ENCODE data around the gene RBFOX2.
"Not testable (repeated sequence)": the region's sequence is repeated elsewhere in the genome, so short reads cannot be mapped to it uniquely, and the experiment has no call there.

The RBFOX2 gene

DNA sequence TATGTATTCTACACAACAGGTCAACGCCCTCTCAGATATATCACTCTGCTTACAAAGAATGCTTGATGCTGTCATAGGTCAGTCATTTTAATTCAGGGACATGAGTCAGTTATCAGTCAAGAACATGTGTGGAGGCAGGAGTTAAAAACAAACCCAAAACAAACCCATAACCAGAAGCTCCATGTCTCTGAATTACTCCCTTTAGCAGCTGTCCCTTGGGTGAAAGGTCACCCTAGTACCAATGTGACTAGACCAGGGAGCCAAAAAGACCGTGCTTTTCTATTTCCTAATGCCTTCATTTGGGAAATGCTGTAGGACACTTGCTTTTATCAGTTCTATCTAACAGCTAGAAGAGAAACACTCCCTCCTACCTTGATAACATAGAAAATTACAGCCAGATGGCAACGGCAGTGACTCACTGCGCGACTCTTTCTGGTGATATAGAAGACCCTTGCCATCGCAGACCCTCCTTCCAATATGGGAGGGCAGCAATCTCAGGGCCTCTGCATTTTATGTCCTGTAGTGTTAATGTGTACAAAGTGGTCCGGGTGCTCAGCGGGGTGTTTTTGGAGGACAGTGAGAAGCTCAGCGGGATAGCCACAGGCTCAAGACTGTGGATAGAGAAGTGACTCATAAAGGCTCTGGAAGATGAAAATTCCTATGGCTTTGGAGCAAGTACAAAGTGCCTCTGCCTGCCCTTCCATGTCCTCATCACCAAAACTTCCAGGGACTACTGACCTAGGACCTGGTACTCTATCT is 286.1 kb downstream of the RBFOX2 start:
- no peak for DNase-seq (ENCODE audit: low read depth in 2 of 2, low spot score in 1 of 2)

DNA sequence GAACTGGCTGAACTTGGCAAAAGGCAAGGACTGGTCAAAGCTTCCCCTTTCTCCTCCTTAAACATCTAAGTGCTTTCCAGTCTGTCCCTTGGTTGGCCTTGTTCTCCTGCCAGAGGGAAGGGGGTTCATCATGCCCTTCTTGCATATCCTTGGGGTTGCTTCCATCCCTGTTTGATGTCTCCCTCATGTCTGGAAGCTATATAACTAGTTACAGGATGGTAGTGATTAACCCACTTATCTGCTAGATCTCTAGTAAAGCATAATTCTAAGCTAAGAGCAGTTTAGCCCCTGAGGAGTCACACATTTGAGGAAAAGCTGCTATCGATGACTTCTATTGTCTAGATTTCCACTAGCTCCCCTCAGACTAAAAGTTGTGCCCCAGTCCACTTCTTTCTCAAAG is 288.0 kb downstream of the RBFOX2 start:
- no peak for DNase-seq (ENCODE audit: low read depth in 2 of 2, low spot score in 1 of 2)

DNA sequence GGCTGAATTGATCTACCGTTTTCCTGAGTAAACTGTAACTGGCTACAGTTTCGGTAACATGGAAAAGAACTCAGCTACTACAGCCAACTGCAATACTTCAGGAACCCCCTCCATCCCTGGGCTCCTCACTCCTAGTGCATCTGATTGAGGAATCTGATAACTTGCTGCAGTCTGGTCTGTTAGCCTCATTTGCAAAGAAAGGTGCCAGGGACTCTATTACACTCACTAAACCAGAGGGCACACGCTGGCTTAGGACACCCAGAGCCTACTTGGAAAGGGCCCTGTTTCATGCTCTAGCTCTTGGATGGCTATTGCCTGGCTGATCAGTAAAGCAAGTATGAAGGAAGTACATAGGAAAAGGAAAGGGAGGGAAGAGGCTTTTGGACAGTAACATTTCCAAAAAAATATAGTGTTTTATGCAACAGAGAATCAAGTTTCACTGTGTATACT is 288.7 kb downstream of the RBFOX2 start:
- DNase-seq (ENCODE audit: low read depth in 2 of 2, low spot score in 1 of 2): no peak

DNA sequence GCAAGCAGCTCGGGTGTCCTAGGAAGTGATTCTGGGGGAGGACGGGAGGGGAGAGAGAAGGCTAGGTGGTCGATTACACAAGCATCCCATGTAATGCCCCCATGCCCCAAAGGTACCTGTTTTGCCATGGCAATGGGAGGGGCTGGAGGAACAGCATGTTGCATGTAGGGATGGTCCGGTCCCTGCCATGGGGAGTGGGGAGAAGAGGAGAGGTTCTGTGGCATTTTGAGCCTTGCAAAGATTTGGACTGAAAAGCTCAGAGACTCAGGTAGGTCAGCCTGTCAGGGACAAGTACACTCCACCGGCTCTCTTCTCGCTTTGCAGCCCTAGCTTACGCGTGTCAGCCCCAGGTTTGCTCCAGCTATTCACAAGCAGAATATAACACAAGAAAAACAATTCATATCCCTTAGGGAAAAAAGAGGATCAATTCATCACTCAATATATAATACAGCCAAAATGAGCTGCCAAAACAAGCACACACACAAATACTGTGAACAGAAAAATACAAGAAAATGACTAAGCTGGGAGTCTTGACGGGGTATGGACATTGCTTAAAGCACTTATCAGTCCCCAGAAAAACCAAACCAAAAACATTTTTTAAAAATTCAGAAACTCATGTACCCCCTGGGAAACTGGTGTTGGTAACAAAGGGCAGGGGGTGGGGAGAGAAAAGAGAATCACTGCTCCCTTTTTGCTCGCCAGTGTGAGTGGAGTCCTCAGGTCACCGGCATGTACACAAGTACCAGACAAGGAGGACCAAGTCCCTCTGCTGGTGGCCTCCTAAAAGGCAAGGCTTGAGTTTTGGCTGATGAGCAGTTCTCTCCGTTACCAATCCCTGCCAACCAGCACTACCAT is 289.3 kb downstream of the RBFOX2 start:
- DNase-seq (ENCODE audit: low read depth in 2 of 2, low spot score in 1 of 2): no peak

DNA sequence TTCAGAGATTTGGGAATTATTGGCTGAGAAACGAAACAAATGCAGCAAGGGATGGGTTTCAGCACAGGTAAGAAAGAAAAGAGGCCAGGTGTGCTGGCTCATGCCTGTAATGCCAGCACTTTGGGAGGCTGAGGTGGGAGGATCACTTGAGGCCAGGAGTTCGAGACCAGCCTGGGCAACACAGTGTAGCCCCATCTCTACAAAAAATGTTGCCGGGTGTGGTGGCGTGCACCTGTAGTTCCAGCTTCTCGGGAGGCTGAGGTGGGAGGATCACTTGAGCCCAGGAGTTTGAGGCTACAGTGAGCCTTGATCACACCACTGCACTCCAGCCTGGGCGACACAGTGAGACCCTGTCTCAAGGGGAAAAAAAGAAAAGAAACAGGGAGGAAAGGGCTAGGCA is 290.7 kb downstream of the RBFOX2 start:
- DNase-seq (ENCODE audit: low read depth in 2 of 2, low spot score in 1 of 2): not testable (repeated sequence)

DNA sequence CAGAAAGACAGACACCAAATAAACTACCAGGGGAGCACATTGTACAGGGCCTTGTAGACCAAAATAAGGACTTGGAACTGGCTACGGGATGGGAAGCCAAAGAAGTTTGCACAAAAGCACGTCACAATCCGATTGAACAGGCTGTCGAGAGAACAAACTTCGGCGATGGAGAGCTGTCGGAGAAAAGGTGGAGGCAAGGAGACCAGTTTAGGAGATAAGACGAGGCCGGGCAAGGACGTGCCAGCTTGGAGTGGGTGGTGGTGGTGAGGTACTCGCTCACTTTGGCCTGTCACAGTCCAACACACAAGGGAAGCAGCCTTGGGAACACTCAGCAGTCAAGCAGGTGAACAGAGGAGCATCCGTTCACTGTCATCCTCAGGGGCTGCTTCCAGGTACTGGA is 291.9 kb downstream of the RBFOX2 start:
- DNase-seq (ENCODE audit: low read depth in 2 of 2, low spot score in 1 of 2): no peak

DNA sequence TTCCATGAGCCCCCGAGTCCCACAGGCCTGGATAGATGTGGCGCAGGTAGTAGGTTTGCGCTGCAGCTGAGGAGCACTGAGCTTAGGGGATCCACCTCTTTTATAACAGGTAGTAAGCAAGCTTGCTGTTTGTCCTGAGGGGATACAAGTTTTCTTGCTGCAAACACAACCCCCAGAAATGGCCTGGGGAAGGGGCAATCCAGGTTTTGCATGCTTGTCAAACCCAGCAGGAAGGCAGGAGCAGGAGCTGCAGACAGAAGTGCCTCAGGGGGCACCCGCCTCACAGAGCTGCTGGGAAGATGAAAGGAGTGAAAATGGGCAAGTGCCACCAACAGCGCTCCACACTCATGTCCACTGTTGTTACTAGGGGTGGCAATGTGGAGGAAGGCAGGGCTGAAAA is 292.5 kb downstream of the RBFOX2 start:
- no peak for DNase-seq (ENCODE audit: low read depth in 2 of 2, low spot score in 1 of 2)

DNA sequence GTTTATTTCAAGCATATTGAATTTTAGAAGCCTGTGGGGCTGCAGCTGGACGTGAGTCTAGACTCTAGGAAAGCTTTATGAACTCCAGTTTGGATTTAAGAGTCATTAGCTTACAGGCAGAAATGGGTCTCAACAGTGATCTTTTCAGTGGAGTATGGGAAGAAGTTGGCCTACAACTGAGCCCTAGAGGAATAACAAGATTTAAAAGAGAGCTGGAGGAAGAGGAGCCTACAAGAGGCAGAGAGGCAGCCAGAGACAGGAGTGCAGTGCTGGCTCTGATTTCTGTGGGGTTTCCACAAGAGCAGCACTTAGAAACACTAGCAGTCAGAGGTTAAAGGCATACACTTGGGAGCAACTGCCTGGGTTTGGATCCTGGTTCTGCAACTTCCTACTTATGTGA is 293.1 kb downstream of the RBFOX2 start:
- no peak for DNase-seq (ENCODE audit: low read depth in 2 of 2, low spot score in 1 of 2)

DNA sequence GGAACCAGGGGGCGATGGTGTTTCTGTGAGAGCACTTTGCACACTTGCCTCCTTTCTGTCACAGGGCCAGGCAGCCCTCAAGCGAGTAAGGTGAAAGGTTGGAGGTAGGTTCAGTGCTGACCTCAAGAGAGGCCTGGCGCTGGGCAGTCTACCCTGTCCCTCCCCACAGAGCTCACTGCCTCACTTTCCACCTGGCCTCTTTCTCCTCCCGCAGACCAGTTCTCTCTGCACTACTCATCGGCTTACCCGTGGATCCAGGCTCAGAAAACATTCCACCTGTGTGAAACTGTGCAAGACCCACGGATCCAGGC is 294.2 kb downstream of the RBFOX2 start:
- DNase-seq (ENCODE audit: low read depth in 2 of 2, low spot score in 1 of 2): no peak

DNA sequence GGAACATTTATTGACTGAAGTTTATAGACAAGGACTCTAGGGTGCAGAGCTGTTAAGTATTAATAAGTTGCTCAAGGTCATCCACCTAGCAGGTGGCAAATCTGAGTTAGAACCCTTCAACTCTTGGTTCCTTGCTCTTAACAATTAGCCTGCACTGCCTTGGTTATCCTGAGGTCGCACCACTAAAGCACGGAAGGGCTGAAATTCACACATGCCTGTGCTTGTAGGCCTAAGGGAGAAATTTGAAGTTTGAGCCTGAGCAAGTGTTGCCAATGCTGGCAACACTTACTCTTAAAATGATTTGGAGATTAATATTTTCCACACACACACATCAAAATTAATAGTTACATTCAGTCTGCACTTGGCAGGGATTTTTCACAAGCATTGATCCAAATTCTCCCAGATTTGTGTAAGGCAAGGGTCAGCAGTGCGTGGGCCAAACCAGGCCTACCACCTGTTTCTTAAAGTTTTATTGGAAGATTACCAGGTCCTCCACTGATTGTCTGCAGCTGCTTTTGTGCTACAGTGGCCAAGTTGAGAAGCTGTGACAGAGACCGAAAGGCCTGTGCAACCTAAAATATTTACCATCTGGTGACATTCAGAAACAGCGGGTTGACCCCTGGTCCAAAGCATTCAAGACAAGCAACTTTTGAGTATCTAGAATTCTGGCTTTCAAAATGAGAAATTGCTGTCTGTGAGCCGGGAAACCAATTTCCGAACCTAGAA is 294.7 kb downstream of the RBFOX2 start:
- DNase-seq (ENCODE audit: low read depth in 2 of 2, low spot score in 1 of 2): no peak

DNA sequence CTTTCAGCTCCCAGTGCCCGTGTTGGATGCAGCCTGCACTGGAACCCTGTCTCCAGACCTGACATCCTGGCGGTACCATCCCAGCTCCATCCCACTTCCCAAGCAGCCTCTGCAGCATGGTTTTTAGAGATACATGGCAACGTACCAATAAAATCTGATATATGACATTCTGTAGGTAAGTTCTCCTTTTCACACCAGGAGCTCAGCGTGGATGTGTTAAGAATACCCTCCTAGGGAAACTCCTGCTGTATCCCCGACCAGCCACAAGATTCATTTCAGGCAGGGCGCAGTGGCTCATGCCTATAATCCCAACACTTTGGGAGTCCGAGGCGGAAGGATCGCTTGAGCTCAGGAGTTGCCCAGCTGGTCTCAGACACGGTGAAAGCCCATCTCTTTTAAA is 295.6 kb downstream of the RBFOX2 start:
- no peak for DNase-seq (ENCODE audit: low read depth in 2 of 2, low spot score in 1 of 2)

DNA sequence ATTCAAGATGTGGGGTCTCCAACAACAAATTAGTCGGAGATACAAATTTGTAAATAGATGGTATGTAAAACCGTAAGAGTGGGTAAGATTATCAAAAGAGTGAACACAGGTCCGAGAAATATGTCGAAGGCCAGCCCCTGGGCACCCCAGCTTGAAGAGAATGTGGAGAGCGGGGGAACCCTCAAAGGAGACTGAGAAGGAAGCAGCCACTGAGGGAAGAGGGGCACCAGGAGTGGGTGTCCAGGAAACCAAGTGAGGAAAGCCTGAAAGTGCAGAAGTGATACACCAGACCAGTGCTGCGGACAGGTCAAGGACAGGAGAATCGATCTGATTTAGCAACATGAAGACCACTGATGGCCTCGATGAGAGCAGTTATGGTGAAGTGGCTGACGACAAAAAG is 296.5 kb downstream of the RBFOX2 start:
- no peak for DNase-seq (ENCODE audit: low read depth in 2 of 2, low spot score in 1 of 2)

DNA sequence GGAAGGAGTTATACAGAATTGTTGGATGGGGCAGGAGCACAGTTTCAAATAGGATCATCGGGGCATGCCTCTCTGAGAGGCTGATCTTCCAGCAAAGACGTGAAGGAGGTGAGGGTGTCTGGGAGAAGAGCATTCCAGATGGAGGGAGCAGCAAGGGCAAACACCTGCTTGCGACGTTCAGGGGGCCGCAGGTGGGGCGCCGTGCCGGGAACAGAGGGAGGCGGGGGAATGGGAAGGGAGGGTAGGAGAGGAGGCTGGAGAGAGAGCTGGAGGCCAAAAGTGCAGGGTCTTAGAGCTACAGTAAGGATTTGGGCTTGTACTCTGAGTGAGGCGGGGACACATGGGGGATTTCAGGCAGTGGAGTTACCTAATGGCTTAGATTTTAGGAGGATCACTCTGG is 297.3 kb downstream of the RBFOX2 start:
- no peak for DNase-seq (ENCODE audit: low read depth in 2 of 2, low spot score in 1 of 2)

DNA sequence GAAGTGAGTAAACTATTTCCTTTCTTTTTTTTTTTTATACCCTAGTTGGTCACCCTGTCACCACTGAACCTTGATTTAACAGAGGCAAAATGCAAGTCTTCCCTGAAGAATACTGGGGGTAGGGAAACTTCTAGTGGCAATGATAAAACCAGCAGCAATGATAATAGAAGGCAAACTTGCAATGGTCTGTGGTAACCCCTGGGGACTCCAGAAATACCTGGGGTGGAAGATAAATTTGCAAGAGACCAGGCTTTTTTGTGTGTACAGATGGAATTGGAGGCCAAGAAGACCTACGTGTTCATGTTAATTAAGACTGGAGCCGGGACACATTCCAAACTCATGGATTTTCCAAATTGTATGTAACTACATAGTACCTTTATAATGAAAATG is 299.3 kb downstream of the RBFOX2 start:
- no peak for DNase-seq (ENCODE audit: low read depth in 2 of 2, low spot score in 1 of 2)

DNA sequence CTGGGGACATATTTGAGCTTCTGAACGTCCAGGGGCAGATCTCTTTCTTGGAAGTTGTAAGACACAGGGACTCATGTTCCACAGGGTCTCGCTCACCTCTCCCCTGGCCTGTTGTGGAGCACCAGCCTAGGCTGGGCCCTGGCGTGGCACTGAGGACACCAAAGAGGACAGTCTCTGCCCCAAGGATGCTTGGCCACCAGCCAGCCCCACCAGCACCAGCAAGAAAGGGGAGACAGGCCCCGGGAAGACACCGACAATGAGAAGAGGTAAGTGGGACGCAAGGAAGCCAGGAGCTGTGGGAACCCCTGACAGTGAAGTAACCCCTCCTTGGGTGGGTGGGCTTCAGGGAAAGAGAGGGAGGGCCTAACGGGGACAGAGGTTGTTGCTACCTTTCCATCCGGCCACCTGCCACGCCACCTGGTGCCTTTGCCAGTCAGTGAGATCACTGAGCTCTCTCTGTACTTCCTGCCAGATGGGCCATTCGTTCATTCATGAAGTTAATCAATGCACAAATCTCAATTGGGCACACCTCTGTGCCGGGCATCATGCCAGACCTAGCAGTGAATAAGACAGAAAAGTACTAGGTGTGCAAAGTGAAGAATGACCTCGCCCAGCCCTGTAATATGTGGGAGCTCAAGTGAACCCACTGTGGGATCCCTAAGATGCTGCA is 299.9 kb downstream of the RBFOX2 start:
- no peak for DNase-seq (ENCODE audit: low read depth in 2 of 2, low spot score in 1 of 2)

DNA sequence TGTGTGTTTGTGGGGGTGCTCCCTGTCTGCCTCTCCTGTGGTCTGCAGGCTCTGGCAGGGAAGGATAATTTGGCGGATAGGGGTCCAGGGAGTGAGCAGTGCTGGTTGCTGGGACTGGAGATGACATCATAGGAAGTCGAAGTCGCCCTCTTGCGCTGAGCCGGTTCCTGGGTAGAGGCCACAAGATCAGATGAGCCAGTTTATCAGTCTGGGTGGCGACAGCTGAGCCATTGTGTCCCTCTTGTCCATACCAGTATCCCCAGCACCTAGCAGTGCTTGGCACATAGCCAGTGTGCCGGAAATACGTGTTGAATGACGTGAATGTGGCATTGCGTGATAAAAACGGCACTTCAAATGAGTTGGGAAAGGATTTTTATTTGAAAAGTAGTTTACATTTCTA is 301.2 kb downstream of the RBFOX2 start:
- no peak for DNase-seq (ENCODE audit: low read depth in 2 of 2, low spot score in 1 of 2)

DNA sequence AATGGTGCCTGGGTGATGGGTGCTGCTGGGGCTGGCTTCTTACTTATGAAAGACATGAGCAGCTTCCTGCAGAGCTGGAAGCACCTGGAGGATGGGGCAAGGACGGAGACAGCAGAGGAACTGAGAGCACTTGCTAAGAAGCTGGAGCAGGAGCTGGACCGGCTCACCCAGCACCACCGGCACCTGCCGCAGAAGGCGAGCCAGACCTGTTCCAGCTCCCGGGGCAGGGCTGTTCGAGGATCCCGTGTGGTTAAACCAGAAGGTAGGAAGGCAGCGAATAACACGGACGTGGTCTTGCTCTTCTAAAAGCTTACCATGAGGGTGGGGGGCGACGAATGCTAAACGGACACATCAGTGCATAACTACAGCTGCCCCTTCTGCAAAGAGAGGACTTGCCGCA is 301.7 kb downstream of the RBFOX2 start:
- no peak for DNase-seq (ENCODE audit: low read depth in 2 of 2, low spot score in 1 of 2)

DNA sequence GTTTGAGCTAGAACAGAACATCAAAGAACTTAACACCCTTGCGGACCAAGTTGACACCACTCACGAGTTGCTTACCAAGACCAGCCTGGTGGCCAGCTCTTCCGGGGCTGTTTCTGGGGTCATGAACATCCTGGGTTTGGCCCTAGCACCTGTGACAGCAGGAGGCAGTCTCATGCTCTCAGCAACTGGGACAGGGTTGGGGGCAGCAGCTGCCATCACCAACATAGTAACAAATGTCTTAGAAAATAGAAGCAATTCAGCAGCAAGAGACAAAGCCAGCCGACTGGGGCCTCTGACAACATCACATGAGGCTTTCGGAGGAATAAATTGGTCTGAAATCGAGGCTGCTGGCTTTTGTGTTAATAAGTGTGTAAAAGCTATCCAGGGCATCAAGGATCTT is 302.2 kb downstream of the RBFOX2 start:
- DNase-seq (ENCODE audit: low read depth in 2 of 2, low spot score in 1 of 2): no peak

DNA sequence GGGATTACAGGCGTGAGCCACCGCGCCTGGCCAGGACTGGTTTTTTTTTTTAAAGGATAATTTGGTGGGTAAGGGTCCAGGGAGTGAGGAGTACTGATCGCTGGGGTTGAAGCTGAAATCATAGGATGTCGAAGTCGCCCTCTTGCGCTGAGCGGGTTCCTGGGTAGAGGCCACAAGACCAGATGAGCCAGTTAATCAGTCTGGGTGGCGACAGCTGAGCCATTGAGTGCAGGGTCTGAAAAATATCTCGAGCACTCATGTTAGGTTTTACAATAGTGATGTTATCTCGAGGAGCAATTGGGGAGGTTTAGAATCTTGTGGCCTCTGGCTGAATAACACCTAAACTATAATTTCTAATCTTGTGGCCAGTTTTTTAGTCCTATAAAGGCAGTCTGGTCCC is 303.1 kb downstream of the RBFOX2 start:
- DNase-seq (ENCODE audit: low read depth in 2 of 2, low spot score in 1 of 2): no peak

DNA sequence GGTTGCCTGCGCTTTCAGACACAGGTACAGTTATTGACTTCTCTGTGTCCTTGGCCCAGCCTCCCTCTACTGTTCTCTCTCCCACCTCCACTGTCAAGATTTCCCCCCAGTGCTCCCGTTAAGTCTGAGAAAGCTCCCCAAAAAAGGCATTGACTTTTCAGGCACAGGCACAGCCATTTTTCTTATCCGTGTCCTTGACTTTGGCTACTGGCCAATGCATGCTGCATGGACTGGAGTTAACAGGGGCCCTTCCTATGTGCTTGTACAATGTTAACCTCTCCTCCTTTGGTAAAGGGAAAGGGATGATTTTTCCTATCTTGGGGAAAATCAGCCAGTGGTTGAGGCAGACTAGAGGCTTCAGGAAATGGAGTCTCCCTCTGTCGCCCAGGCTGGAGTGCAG is 306.7 kb downstream of the RBFOX2 start:
- DNase-seq (ENCODE audit: low read depth in 2 of 2, low spot score in 1 of 2): no peak

DNA sequence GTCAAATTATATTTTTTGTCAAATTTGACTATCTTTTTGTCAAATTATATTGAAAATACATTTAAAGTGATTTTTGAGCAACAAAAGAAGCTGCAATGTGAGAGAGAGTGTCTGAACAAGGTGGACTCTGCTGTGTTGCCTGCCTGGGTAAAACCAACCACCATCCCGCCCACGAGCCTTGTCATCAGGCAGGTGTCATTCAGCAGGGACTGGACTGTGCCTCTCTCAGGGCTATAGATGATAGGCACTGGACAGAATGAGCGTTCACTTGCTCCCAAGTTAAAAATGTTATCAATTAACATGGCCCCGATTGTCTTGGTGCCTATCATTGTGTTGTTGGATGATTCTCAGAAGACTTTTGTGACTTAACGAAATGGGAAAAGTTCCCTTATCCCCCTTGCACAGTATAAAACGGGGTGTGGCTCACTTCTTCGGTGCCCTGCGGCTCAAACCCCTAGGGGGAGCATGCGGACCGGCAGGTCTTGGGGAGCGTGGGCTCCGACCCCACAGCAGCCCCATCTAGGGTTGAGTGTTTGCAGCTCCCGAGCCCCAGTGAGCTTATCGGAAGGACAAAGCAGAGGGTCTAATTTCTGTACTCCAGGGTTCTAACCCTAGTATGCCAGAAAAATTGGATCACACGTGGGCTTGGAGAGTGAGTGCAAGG is 309.3 kb downstream of the RBFOX2 start:
- no peak for DNase-seq (ENCODE audit: low read depth in 2 of 2, low spot score in 1 of 2)

Measured in stimulated activated CD8-positive, alpha-beta memory T cell treated with anti-CD3 and anti-CD28 coated beads, Interleukin-4, amount 100 ng/mL, for 1 hour (primary cell).